Activated B cell treated with CpG ODN at 0.5 μM for 24 hours (primary cell): ENCODE measurements around the gene SLC39A13. TPM values are rescaled to one million over a fixed set of nuclear protein-coding genes. Genes with fewer than 3 reads are reported as not detected.

Experiments used
- ATAC-seq: fragments of 200-7000 bp; cut with Tn5 transposase; one replicate; pipeline ENCODE4 v1.10.0; 2021; ENCODE audit warnings: low read depth, mild to moderate bottlenecking, moderate library complexity
- CTCF ChIA-PET: fragments of 350-600 bp; sonication (Branson Sonifier 250); formaldehyde crosslinking; loops from one replicate; lab custom pipeline; 2021; ENCODE audit warnings: antibody characterized with exemption; lab: Charles Lee
- POLR2A ChIA-PET: fragments of 350-600 bp; sonication (Branson Sonifier 250); formaldehyde crosslinking; loops from one replicate; lab custom pipeline; 2021; ENCODE audit warnings: antibody characterized with exemption; lab: Charles Lee
- DNase-seq: peaks from one replicate; pipeline ENCODE4 v3.0.0; 2022
- H3K27ac Mint-ChIP-seq: one replicate; pipeline ENCODE4 v1.8.0; 2020; ENCODE audit warnings: mixed read lengths
- H3K27me3 Mint-ChIP-seq: one replicate; pipeline ENCODE4 v1.8.0; 2021; ENCODE audit warnings: mixed read lengths
- H3K36me3 Mint-ChIP-seq: one replicate; pipeline ENCODE4 v1.8.0; 2021; ENCODE audit warnings: low read depth, mixed read lengths
- H3K4me1 Mint-ChIP-seq: one replicate; pipeline ENCODE4 v1.8.0; 2021; ENCODE audit warnings: mixed read lengths
- H3K4me3 Mint-ChIP-seq: one replicate; pipeline ENCODE4 v1.8.0; 2020; ENCODE audit warnings: mild to moderate bottlenecking, mixed read lengths
- H3K9me3 Mint-ChIP-seq: one replicate; pipeline ENCODE4 v1.8.0; 2020; ENCODE audit warnings: mixed read lengths
- intact Hi-C: fragments of 100-400 bp; cut with micrococcal nuclease; formaldehyde crosslinking; loops from one replicate; pipeline ENCODE4 v1.15.1; 2024
- total RNA-seq: library from RNA; stranded (reverse); gene quantifications from 2 replicates; pipeline ENCODE4 v1.2.3, GENCODE V29; 2022
- TF ChIP-seq, protein P1 (sequence below): fragments of 200-600 bp; IDR thresholded peaks from one replicate; pipeline ENCODE4 v1.8.0; 2022; ENCODE audit warnings: antibody characterized with exemption, mild to moderate bottlenecking

Gene SLC39A13
- total RNA-seq, 1 donor from 2014 or later: 27.5 TPM

DNA sequence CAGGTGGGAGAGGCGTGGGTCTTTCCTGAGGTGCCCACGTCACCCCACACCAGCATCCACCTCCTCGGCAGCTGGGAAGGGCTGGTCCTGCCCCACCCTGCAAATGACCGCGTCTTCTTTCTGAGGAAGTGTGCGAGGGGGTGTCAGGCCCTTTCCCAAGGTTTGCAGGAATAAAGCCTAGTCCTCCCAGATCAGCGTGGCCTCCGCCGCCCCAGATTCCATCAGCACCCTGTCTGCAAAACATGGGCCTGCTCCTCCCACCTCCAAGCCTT lies 14.4 kb upstream of the SLC39A13 start:
- Mint-ChIP-seq H3K4me1 (peaks cover 69% of the 10 kb centered on the region), H3K27ac (peak overlapping the region; percentile 95), H3K9me3 (no peaks in the 10 kb centered on the region), H3K36me3 (no peaks in the 10 kb centered on the region), H3K4me3 (peak overlapping the region; percentile 63), H3K27me3 (no peaks in the 10 kb centered on the region)
- ChIA-PET POLR2A (interaction anchor here (0.5 to 9.3 kb wide), 12 partner anchors 7 to 217 kb away, joined by 4 to 97 read pairs (median 5); partner anchors contain the start of genes ACP2, DDB2, PSMC3 and SLC39A13), CTCF (interaction anchor here (1.6 to 6.4 kb wide), 3 partner anchors 16 to 20 kb away, joined by 4 to 41 read pairs (median 6); partner anchors contain the start of gene SPI1)
- intact Hi-C loops: loop anchor here (1.0 kb wide), 3 partner anchors 14 to 32 kb away; partner anchors contain the start of genes PSMC3, SLC39A13 and SPI1
- DNase-seq: no peak
- TF ChIP-seq, protein P1, sequence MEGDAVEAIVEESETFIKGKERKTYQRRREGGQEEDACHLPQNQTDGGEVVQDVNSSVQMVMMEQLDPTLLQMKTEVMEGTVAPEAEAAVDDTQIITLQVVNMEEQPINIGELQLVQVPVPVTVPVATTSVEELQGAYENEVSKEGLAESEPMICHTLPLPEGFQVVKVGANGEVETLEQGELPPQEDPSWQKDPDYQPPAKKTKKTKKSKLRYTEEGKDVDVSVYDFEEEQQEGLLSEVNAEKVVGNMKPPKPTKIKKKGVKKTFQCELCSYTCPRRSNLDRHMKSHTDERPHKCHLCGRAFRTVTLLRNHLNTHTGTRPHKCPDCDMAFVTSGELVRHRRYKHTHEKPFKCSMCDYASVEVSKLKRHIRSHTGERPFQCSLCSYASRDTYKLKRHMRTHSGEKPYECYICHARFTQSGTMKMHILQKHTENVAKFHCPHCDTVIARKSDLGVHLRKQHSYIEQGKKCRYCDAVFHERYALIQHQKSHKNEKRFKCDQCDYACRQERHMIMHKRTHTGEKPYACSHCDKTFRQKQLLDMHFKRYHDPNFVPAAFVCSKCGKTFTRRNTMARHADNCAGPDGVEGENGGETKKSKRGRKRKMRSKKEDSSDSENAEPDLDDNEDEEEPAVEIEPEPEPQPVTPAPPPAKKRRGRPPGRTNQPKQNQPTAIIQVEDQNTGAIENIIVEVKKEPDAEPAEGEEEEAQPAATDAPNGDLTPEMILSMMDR: no peak
- ATAC-seq: no peak

DNA sequence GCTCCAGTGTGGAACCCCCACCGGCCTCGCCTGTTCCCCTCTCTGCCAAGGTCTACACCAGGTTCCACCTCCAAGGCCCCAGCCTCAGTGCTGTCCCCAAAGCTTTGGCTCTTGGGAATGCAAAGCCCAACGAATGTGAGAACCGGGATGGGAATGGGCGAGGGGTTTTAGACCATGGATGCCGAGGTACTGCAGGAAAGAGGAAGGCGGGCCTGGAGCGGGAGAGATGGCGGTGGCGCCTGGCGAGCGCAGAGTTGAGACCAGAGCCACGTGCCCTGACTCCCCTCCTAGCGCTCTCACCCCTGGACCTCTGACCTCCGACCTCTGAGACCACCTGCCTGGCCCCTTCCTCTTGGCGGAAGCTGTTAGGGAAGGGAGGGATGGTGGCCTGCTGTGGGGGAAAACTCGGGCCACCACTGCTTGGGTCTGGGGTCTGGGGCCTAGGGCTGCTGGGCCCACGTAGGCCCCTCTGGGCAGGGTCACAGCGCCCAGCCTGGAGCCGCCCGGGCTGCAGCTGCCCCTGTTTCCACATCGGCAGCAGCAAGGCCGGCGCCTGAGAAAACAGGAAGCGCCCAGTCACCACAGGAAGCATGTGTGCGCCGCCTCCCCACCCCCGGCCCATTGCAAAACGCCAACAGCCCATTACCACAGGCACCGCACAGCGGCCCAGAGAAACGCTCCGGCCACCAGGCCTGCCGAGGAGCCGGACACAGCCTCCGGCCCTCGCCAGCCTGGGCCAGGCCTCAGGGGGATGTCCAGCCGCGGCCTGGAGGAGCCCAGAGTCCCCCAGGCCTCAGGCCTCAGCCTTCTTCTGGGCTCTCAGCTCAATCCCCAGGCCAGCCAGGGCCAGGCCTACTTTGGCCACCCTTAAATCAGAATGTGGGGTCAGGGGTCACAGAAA lies 13.8 kb upstream of the SLC39A13 start:
- intact Hi-C loops: loop anchor here (1.0 kb wide), 3 partner anchors 14 to 32 kb away; partner anchors contain the start of genes PSMC3, SLC39A13 and SPI1
- TF ChIP-seq, protein P1: no peak
- Mint-ChIP-seq H3K27me3 (no peaks in the 10 kb centered on the region), H3K4me3 (peak overlapping the region; percentile 64), H3K9me3 (no peaks in the 10 kb centered on the region), H3K36me3 (no peaks in the 10 kb centered on the region), H3K27ac (peak overlapping the region; percentile 95), H3K4me1 (peaks cover 70% of the 10 kb centered on the region)
- ChIA-PET CTCF (interaction anchor here (1.6 to 6.4 kb wide), 3 partner anchors 16 to 20 kb away, joined by 4 to 41 read pairs (median 6); partner anchors contain the start of gene SPI1), POLR2A (interaction anchor here (0.5 to 9.3 kb wide), 19 partner anchors 11 to 1276 kb away, joined by 3 to 97 read pairs (median 4); partner anchors contain the start of genes ACP2, DDB2, PSMC3 and SLC39A13)
- DNase-seq (peak; percentile 56), ATAC-seq (peak; percentile 81)

DNA sequence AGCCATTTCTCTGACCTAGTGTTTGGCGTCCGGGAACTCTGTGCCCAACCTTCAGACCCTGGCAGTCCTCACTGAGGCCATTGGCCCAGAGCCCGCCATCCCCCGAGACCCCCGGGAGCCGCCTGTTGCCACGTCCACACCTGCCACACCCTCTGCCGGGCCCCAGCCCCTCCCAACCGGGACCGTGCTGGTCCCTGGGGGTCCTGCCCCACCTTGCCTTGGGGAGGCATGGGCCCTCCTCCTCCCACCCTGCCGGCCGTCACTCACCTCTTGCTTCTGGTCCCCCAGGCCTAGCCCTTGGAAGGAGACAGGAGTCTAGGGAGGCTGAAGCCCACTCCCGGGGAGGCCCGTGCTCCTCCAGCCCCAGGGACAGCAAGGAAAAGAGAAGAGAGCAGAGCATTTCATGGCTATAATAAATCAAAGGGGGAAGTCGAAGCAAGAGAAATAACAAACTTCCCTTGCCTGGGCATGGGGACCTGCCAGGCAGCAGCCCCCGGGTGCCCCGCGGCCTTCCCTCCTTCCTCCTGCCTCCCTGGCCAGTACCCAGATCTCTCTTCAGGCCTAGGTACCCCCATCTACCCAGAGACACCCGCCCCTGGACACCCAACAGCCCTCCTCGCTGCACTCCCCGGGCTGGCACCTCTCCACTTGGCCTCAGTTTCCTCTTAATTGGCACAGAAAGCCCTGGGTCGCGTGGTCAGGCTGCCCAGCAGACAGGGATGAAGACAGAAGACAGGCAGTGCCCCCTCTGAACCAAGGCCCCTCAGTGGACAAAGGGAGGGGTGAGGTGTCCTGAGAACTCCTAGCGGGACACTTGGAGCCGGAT lies 13.0 kb upstream of the SLC39A13 start:
- POLR2A ChIA-PET: interaction anchor here (0.5 to 9.3 kb wide), 15 partner anchors 10 to 1276 kb away, joined by 3 to 97 read pairs (median 5); partner anchors contain the start of genes ACP2, DDB2, PSMC3 and SLC39A13
- Mint-ChIP-seq H3K4me3 (peak overlapping the region; percentile 64), H3K36me3 (no peaks in the 10 kb centered on the region), H3K27ac (peak overlapping the region; percentile 95), H3K9me3 (no peaks in the 10 kb centered on the region), H3K27me3 (no peaks in the 10 kb centered on the region), H3K4me1 (peaks cover 71% of the 10 kb centered on the region)
- TF ChIP-seq, protein P1: no peak
- intact Hi-C loops: no loop called here
- CTCF ChIA-PET: interaction anchor here (6.4 kb wide), 1 partner anchor 21 kb away, joined by 41 read pairs; no protein-coding TSS in a partner anchor
- peak; percentile 43 for DNase-seq
- peak; percentile 5 for ATAC-seq

DNA sequence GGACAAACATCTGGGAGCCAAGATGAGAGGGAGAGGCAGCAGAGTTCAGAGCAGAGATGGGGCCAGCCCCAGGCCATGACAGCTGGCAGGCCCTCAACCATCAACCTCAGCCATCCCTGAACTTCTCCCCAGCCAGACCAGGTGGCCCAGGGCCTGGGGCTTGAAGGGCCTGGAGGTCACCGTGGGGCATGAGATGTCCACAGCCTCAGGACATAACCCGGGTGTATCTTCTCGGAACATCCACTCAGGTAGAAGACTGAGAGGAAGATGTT lies 12.4 kb upstream of the SLC39A13 start:
- TF ChIP-seq, protein P1: no peak
- peaks cover 72% of the 10 kb centered on the region for H3K4me1 Mint-ChIP-seq
- POLR2A ChIA-PET: interaction anchor here (2.3 to 9.3 kb wide), 2 partner anchors 12 to 17 kb away, joined by 12 to 97 read pairs; partner anchors contain the start of genes SLC39A13 and SPI1

More for the DNA sequence above, 12.4 kb upstream of the SLC39A13 start:
- peak overlapping the region; percentile 95 for H3K27ac Mint-ChIP-seq
- CTCF ChIA-PET: interaction anchor here (6.4 kb wide), 1 partner anchor 22 kb away, joined by 41 read pairs; no protein-coding TSS in a partner anchor
- H3K36me3 Mint-ChIP-seq: no peaks in the 10 kb centered on the region
- DNase-seq: no peak
- ATAC-seq: no peak
- intact Hi-C loops: no loop called here
- no peaks in the 10 kb centered on the region for H3K9me3 Mint-ChIP-seq
- no peaks in the 10 kb centered on the region for H3K27me3 Mint-ChIP-seq
- H3K4me3 Mint-ChIP-seq: no peak overlapping the region
